NCI-H1417 treated with DMSO at 0.1 percent for 48 hours (cell line): Measurements from ENCODE around the gene HDAC10.

Experiments used
- DNase-seq: peaks from one replicate; lab custom pipeline; 2025; lab: John Stamatoyannopoulos, UW

HDAC10 gene

DNA sequence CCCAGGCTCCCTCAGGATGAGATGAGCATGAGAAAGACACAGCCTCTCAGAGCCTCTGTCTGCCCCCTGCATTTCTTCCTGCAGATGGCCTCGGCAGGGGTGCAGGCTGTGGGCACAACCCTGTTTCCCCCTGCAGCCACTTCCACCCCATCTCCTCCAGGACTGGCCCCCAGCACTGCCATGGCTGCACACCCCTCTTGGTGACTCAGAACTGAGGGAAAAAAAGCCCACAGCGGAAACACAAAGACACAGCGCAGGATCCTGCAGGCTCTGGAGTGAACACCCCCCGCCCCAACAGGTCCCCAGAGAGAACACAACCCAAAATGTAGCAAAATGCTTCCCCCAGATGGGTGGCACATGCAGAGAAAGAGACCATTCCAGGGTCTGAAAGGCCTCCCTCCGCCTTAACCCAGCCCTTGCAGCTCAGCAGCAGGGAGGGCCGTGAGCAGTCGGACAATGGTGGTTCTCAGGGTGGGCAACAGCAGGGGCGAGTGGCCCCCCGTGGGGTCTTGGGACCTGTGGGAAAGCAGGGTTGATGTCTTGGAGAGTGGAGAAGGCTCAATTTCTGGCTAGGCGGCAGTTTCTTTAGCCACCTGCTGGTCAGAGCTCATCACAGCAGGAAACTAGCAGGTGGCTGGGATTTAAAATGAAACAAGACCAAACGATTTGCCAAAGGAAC lies 14.2 kb downstream of the HDAC10 start:
- DNase-seq = no peak

DNA sequence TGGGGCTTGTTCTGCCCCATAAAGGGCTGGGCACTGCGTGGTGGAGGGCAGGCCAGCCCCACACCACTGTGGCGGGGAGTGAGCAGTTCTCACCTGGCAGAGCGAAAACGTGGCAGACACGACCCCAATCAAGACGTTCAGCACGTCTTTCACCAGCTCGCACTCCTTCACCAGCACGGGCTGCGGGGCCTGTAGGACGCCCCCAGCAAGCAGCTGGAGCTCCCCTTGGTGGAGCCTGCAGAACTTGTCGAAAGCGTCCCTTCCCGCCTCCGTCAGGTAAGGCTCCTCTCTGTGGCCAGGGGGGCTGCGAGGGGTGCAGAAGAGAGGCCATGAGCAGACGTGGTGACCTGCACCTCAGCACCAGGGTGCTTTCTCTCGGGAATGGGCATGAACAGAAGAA lies 17.8 kb downstream of the HDAC10 start:
- no peak for DNase-seq

DNA sequence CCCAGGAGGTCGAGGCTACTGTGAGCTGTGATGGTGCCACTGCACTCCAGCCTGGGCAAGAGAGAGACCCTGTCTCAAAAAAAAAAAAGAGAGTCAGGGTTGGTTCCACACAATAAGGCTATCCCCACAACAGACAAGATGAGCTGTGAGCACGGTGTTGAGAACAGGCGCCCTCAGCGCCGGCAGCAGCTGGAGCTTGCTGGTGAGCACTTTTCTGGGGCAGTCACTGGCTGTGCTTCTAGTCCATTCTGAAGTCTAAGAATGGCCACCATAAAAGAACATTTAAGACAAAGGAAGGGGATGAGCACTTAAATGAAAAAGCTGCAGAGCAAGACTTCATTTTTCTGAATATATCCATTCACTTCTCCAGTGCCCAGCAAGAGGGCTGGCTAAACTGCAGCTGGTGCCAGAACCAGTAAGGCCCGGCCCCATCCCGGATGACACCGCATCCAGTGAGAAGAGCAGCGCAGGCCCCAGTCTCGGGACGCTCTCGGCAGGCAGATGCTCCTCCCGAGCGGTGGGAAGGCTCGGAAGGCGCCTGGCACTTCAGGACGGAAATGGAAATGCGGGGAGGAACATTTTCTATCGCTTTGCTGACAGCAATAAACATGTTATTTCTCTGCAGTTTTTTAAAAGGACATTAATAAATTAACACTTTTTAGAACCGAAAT lies 18.4 kb downstream of the HDAC10 start:
- DNase-seq = no peak

DNA sequence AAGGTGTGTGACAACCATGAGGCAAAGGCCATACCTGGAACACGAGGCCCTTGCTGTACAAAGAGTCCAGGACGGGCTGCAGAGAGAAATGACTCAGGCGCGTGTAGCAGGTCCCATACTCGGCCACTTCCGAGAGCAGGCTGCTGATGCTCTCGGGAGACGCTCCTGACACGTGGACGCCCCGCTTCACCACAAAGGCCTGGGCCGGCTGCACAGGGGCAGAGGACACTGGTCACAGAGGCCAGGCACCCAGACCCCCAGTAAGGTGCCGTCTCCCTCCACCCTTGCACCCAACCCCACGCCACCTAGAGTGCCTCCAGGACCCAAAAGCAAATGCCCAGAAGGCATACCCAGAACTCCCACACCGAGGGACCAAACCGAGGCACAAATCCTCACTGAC lies 21.7 kb downstream of the HDAC10 start:
- no peak for DNase-seq

GRCh38 chr22:50228366-50228765 lies 22.7 kb downstream of the HDAC10 start:
- no peak for DNase-seq

DNA sequence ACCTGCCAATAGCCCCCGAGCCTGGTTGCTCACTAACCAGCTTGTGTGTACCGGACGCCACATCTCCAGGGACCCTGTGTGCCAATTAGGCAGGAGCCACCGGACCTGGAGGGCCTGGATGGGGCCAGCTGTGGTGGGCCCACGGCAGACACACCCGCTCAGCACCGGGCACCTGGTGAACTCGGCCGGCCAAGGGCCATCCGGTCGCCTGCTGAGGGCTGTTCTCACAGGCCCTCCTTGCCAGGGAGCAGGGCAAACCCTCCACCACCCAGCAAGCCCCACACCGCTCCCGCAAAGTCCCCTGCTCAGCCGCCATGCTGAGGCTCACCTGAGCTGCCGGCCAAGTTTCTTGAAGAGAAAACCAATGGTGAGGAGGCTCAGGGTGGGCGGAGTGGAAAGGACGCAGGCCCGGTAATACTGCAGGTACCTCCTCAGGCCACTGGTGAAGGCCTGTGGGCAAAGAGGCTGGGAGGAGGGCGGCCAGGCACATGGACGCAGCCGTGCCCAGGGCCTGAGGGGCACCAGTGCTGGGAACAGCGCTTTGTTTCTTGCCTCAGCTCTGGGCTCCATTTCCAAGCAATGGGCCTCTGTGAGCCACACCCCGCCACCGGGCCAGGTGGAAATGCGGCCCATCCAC lies 23.4 kb downstream of the HDAC10 start:
- no peak for DNase-seq

DNA sequence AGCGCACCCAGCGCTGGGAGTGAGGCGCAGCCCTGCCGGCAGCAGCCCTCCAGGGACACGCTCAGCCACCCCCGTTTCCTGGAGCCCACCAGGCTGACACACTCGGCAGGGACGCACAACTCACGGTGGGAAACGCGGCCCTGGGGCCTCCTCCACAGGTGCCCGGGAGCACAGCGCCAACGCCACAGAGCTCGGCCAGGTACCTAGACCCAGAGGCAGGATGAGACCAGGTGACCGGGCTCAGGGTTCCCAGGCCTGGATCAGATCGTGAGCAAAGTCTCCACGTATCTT lies 24.2 kb downstream of the HDAC10 start:
- DNase-seq = no peak

- no peak for DNase-seq
Observed at GRCh38 chr22:50226063-50226874, 24.8 kb downstream of the HDAC10 start.

GRCh38 chr22:50225200-50225969 lies 25.7 kb downstream of the HDAC10 start:
- DNase-seq = no peak

- DNase-seq = no peak
Observed at GRCh38 chr22:50224071-50224470, 27.0 kb downstream of the HDAC10 start.

- no peak for DNase-seq
Observed at GRCh38 chr22:50222508-50222907, 28.6 kb downstream of the HDAC10 start.

DNA sequence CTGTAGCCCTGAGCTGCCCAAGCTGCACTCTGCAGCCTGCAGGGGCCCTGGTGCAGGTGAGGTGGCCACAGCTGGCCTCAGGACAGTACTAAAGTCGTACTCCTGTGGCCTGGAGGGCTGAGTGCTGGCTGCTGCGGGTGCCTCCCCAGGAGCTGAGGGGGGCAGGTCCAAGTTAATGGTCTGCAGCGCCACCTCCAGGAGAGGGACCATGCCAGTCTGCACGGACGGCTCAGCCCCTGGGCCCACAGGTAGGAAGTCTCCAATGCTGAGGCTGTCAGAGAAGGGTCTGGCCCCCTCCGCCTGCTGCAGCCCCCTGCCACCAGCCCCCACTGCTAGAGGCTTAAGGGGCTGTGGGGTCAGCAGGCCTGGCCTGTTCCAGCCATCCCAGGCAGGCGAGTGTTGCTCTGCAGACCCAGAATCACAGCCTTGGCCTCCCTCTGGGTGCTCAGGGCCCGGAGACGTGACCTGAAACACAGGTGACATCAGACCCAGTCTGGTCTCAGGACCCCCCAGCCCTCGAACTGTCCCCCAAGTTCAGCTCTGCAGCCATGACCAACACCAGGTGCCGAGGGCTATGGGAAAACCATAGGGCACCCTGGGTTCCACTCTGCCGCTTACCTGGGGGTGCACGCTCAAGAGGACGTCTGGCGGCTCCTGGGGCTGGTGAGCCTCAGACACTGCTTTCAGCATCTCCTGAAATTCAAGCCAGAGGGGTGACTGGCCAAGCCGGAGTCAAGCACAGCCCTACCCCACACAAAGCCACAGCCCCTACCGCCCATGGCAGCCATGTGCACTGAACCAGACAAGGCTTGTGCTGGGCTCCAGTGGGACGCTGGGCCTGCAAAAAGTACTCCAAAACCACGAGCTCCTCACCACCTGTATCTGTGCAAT lies 29.4 kb downstream of the HDAC10 start:
- no peak for DNase-seq

DNA sequence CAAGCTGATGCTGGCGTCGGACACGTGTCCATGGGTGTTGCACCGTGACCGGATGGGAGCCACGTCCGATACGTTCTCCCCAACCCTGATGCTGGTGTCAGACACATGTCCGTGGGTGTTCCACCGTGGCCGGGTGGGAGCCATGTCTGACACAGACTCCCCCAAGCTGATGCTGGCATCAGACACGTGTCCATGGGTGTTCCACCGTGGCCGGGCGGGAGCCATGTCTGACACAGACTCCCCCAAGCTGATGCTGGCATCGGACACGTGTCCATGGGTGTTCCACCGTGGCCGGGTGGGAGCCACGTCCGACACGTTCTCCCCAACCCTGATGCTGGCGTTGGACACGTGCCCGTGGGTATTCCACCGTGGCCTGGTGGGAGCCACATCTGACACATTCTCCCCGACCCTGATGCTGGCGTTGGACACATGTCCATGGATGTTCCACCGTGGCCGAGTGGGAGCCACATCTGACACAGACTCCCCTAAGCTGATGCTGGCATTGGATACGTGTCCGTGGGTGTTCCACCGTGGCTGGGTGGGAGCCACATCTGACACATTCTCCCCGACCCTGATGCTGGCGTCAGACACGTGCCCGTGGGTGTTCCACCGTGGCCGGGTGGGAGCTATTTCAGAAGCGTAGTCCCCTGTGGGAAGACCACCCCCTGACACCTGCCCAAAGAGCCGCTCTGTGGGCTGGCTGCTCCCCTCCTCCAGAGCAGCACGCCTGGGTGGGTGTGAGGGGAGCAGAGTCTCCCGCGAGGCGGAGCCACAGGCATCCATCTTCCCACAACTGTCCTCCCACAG lies 30.3 kb downstream of the HDAC10 start:
- no peak for DNase-seq

DNA sequence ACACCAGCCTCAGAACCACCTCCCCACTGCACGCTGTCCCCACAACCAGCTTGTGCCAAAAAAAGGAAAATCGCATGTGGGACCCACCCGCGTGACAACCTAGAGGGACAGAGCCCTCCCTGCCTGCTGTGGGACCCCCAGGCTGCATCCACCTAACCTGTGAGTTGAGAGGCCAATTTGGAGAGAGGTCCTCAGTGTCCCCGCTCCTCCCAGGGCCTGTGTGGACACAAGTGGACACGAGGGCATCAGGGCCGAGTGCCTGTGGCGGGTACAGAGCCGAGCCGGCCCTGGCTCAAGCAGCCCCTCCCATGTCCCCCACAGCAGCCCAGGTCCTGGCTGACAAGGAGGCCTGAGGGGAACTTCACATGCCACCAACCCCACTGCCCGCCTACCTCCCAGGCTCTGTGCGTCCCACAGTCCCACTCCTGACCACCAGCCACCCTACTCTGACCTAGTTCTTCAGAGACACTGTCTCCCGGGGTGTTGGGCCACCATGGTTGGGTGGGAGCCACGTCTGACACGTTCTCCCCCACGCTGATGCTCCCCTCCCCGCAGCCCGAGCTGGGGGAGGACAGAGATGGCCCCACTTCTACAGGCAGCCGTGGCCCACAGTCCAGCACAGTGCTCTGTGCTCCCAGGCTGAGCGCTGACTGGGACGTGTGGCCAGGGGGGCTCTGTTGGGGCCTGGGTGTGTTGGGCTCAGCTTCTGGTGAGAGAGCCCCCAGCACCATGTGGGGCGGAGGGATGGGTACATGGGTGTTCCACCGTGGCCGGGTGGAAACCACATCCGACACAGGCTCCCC lies 31.1 kb downstream of the HDAC10 start:
- no peak for DNase-seq

- no peak for DNase-seq
Observed at GRCh38 chr22:50218996-50219727, 31.9 kb downstream of the HDAC10 start.

DNA sequence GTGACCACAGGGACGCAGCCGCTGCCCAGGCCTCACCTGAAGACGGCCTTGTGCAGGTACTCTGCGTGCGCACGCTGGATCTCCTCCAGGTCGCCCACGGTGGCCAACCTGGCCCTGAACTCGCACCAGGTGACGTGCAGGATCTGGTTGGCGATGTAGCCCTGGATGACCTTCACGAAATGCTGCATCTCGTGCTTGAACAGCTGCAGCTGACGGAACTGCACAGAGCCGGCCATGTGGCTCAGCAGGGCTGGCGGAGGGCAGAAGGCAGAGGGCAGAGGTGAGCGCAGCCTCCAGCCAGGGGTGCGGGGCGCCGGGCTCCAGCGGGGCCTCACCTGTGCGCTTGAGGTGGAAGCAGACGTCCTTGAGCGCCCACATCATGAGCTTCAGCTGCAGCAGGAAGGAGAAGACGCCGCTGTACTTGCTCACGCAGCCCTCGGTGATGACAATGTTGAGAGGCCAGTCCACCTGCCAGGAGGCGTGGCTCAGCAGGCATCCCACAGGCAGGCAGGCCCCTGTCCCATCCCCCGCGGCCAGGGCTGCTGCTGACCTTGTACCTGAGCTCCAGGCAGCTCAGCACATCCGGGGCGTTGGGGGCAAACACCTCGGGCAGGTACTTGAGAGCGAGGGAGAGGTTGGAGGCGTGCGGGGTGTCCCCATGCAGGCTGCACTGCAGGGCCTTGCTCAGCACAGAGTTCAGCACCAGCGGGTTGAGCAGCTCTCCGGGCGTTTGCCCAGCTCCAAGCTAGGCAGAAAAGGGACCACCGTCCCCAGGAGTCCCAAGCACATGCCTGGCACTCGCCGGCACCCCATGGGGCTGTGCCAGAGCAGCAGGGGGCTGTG lies 32.7 kb downstream of the HDAC10 start:
- no peak for DNase-seq

- DNase-seq = no peak
Observed at GRCh38 chr22:50217543-50218152, 33.4 kb downstream of the HDAC10 start.
